Stimulated activated CD8-positive, alpha-beta memory T cell treated with anti-CD3 and anti-CD28 coated beads, Interleukin-15, amount 100 ng/mL, for 48 hours (primary cell): ENCODE measurements around the gene ERAS.
"Not testable (repeated sequence)": the region's sequence is repeated elsewhere in the genome, so short reads cannot be mapped to it uniquely, and the experiment has no call there.

Experiments used
- DNase-seq, 2 donors: peaks; one replicate each; pipeline ENCODE4 v3.0.0-alpha.2; 2020; ENCODE audit warnings: low read depth in 2 of 2

ERAS gene

GRCh38 chrX:48794911-48795515 lies 31.3 kb upstream of the ERAS start:
- DNase-seq = no peak

- DNase-seq = no peak
These were observed 28.0 kb upstream of the ERAS start for GRCh38 chrX:48798318-48798717.

GRCh38 chrX:48800574-48801279 lies 25.6 kb upstream of the ERAS start:
- DNase-seq = no peak

GRCh38 chrX:48801280-48802088 lies 24.8 kb upstream of the ERAS start, which contains the start of gene HDAC6:
TSS of gene HDAC6 (plus strand) at chrX:48802067. CDS start at chrX:48802693, 626 bp downstream.
- DNase-seq = peak; percentile 92 to 94

GRCh38 chrX:48802089-48802904 lies 24.0 kb upstream of the ERAS start:
- peak; percentile 61 to 69 for DNase-seq

GRCh38 chrX:48802905-48803200 lies 23.5 kb upstream of the ERAS start:
- no peak for DNase-seq

- no peak for DNase-seq
These were observed 20.2 kb upstream of the ERAS start for GRCh38 chrX:48806081-48806480.

GRCh38 chrX:48813644-48814043 lies 12.7 kb upstream of the ERAS start:
- DNase-seq = no peak

GRCh38 chrX:48814722-48815121 lies 11.6 kb upstream of the ERAS start:
- no peak for DNase-seq

- no peak for DNase-seq
These were observed 11.0 kb upstream of the ERAS start for GRCh38 chrX:48815266-48815665.

- no peak for DNase-seq
These were observed 10.1 kb upstream of the ERAS start for GRCh38 chrX:48816014-48816810.

GRCh38 chrX:48818098-48818497 lies 8.2 kb upstream of the ERAS start:
- DNase-seq = no peak

GRCh38 chrX:48818866-48819265 lies 7.4 kb upstream of the ERAS start:
- DNase-seq = no peak

GRCh38 chrX:48819394-48819793 lies 6.9 kb upstream of the ERAS start:
- DNase-seq = not testable (repeated sequence)

GRCh38 chrX:48823053-48823452 lies 3.3 kb upstream of the ERAS start:
- DNase-seq = no peak

GRCh38 chrX:48824066-48824465 lies 2.2 kb upstream of the ERAS start:
- no peak for DNase-seq

- no peak for DNase-seq
These were observed 752 bp downstream of the ERAS start for GRCh38 chrX:48826876-48827653.

GRCh38 chrX:48827654-48827968 lies 1.3 kb downstream of the ERAS start:
- no peak for DNase-seq

GRCh38 chrX:48829016-48829735 lies 2.9 kb downstream of the ERAS start:
- DNase-seq = no peak
